CD4-positive, alpha-beta T cell (primary cell): ENCODE results near the gene THBS2. TPM values are rescaled to one million over a fixed set of nuclear protein-coding genes. Genes with fewer than 3 reads are reported as not detected.
"Not testable (repeated sequence)": the region's sequence is repeated elsewhere in the genome, so short reads cannot be mapped to it uniquely, and the experiment has no call there.

Source experiments
- ATAC-seq: fragments of 200-7000 bp; cut with Tn5 transposase; one replicate; pipeline ENCODE4 v1.10.0; 2022; ENCODE audit warnings: mild to moderate bottlenecking; ENCODE audit not compliant: poor library complexity
- CTCF ChIA-PET: fragments of 350-600 bp; sonication (Branson Sonifier 250); formaldehyde crosslinking; loops from one replicate; lab custom pipeline; 2021; ENCODE audit warnings: antibody characterized with exemption, inconsistent platforms; lab: Charles Lee
- POLR2A ChIA-PET: fragments of 350-600 bp; sonication (Branson Sonifier 250); formaldehyde crosslinking; loops from one replicate; lab custom pipeline; 2021; ENCODE audit warnings: antibody characterized with exemption, inconsistent platforms; lab: Charles Lee
- DNase-seq, 14 experiments: peaks; one replicate each; pipeline ENCODE4 v3.0.0-alpha.2; 2013 to 2020; ENCODE audit warnings: mixed read lengths in 2 of 14
- H3K27ac ChIP-seq, 2 donors: one replicate each; pipeline versions ENCODE4 v1.5.1 to v1.7.0; 2013; ENCODE audit warnings: low read length in 2 of 2, low read depth in 1 of 2, mild to moderate bottlenecking in 1 of 2
- H3K27me3 ChIP-seq, 2 experiments: 1 replicate in 1 of 2; 2 replicates in 1 of 2; pipeline versions ENCODE4 v1.6.1 to v1.7.0; 2013; ENCODE audit warnings: low read length in 2 of 2, control low read depth in 1 of 2, mild to moderate bottlenecking in 1 of 2, moderate library complexity in 1 of 2; ENCODE audit not compliant: insufficient read depth in 2 of 2, control insufficient read depth in 1 of 2
- H3K36me3 ChIP-seq: one replicate; pipeline ENCODE4 v1.6.1; 2013; ENCODE audit warnings: low read length, control low read depth; ENCODE audit not compliant: insufficient read depth
- H3K4me1 ChIP-seq: one replicate; pipeline ENCODE4 v1.6.1; 2013; ENCODE audit warnings: low read length, control low read depth; ENCODE audit not compliant: insufficient read depth
- H3K4me3 ChIP-seq: one replicate; pipeline ENCODE4 v1.5.1; 2013; ENCODE audit warnings: mild to moderate bottlenecking, low read length, moderate library complexity
- H3K9me3 ChIP-seq, 2 experiments: 1 replicate in 1 of 2; 2 replicates in 1 of 2; pipeline versions ENCODE4 v1.6.1 to v1.7.0; 2013; ENCODE audit warnings: low read length in 2 of 2, mild to moderate bottlenecking in 2 of 2, control low read depth in 1 of 2, moderate library complexity in 1 of 2; ENCODE audit not compliant: control insufficient read depth in 1 of 2, insufficient read depth in 1 of 2
- H3K27ac Mint-ChIP-seq: one replicate; pipeline ENCODE4 v1.8.0; 2020; ENCODE audit warnings: mixed read lengths
- H3K27me3 Mint-ChIP-seq: one replicate; pipeline ENCODE4 v1.8.0; 2021; ENCODE audit warnings: mixed read lengths
- H3K36me3 Mint-ChIP-seq: one replicate; pipeline ENCODE4 v1.8.0; 2021; ENCODE audit warnings: low read depth, mixed read lengths
- H3K4me1 Mint-ChIP-seq: one replicate; pipeline ENCODE4 v1.8.0; 2021; ENCODE audit warnings: low read depth, mixed read lengths
- H3K4me3 Mint-ChIP-seq: one replicate; pipeline ENCODE4 v1.8.0; 2020; ENCODE audit warnings: mild to moderate bottlenecking, mixed read lengths
- H3K9me3 Mint-ChIP-seq: one replicate; pipeline ENCODE4 v1.8.0; 2020; ENCODE audit warnings: mixed read lengths
- CTCF ChIP-seq: fragments of 200-600 bp; IDR thresholded peaks from one replicate; pipeline ENCODE4 v1.8.0; 2022; ENCODE audit warnings: antibody characterized with exemption, mild to moderate bottlenecking
- intact Hi-C, 2 experiments: fragments of 100-400 bp; cut with DNase I in 1 of 2; cut with micrococcal nuclease in 1 of 2; formaldehyde crosslinking; loops; one replicate each; pipeline versions ENCODE4 v1.15.1 to v1.9.0; 2023 to 2025; cut with DNase I, micrococcal nuclease
- total RNA-seq, 174 experiments: library from RNA in 2 of 174; stranded (reverse) in 2 of 174; gene quantifications; one replicate each; pipeline ENCODE4 v1.2.3 and lab custom pipeline; 2021 to 2026

THBS2 gene
- total RNA-seq, 2 experiments from 2014 or later: not detected

DNA sequence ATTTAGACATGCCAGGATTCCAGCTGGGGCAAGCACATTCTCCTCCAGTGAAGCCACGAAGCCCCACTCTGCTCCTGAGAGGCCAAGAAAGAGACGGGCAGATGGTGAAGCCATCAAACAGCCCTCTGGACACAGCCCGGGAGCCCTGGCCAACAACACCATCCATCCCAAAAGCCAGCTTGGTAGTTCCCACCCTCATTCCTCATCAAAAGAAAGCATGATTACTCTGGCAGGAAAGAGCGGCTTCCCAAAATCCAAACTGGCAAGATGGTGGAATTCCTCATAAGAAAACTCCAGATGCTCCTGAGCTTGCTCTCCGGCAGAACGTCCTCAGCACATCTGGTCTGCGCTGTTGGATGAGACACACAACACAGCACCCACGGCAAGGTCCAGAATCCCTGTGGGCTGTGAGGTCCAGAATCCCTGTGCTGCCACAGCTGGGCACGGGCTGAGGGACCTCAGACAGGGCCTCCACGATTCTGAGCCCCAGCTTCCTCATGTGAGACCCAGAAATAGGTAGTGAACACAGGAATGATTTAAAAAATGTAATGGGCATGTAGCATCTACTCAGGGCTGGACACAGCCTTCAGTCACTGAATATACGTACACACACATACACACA is 52.6 kb downstream of the THBS2 start:
- no peak overlapping the region for H3K4me3 Mint-ChIP-seq
- H3K9me3 ChIP-seq: peaks cover 0 to 9% of the 10 kb centered on the region in 2 experiments
- no peaks in the 10 kb centered on the region for H3K36me3 ChIP-seq
- H3K4me3 ChIP-seq: no peak overlapping the region
- no peaks in the 10 kb centered on the region for H3K4me1 Mint-ChIP-seq
- H3K27me3 Mint-ChIP-seq: no peaks in the 10 kb centered on the region
- no peak overlapping the region for H3K27ac Mint-ChIP-seq
- DNase-seq: no peak
- ChIA-PET POLR2A (no interaction called here), CTCF (no interaction called here)
- no peaks in the 10 kb centered on the region for H3K4me1 ChIP-seq
- TF ChIP-seq CTCF: no peak
- no peak for ATAC-seq
- no peak overlapping the region for H3K27ac ChIP-seq
- intact Hi-C loops: no loop called here
- peaks cover 0 to 3% of the 10 kb centered on the region in 2 experiments for H3K27me3 ChIP-seq
- H3K9me3 Mint-ChIP-seq: no peaks in the 10 kb centered on the region
- H3K36me3 Mint-ChIP-seq: no peaks in the 10 kb centered on the region

- ATAC-seq: no peak
Measured at GRCh38 chr6:169199625-169200335, 53.9 kb downstream of the THBS2 start.

DNA sequence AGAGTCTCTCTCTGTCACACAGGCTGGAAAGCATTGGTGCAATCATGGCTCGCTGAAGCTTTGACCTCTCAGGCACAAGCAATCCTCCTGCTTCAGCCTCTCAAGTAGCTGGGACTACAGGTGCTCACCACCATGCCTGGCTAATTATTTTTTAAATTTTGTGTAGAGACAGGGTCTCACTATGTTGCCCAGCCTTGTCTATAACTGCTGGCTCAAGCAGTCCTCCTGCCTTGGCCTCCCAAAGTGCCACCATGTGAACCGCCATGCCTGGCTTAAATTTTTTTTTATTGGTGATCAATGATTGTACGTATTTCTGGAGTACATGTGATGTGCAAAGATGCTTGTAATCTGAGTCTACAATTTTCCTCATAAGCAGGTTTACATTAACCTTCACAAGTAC is 54.8 kb downstream of the THBS2 start:
- Histone ChIP-seq H3K36me3 (no peaks in the 10 kb centered on the region), H3K4me1 (no peaks in the 10 kb centered on the region), H3K27ac (no peak overlapping the region), H3K27me3 (peaks cover 0 to 3% of the 10 kb centered on the region in 2 experiments), H3K4me3 (no peak overlapping the region), H3K9me3 (no peaks in the 10 kb centered on the region)
- Mint-ChIP-seq H3K27me3 (no peaks in the 10 kb centered on the region), H3K4me1 (no peaks in the 10 kb centered on the region), H3K27ac (no peak overlapping the region), H3K36me3 (no peaks in the 10 kb centered on the region), H3K4me3 (no peak overlapping the region), H3K9me3 (no peaks in the 10 kb centered on the region)
- DNase-seq (no peak), ATAC-seq (no peak)
- ChIA-PET CTCF (no interaction called here), POLR2A (no interaction called here)
- no peak for TF ChIP-seq CTCF
- intact Hi-C loops: no loop called here

More at GRCh38 chr6:169199625-169200335, 53.9 kb downstream of the THBS2 start:
- no peak overlapping the region for H3K27ac ChIP-seq
- intact Hi-C loops: no loop called here
- no peaks in the 10 kb centered on the region for H3K36me3 ChIP-seq
- no peaks in the 10 kb centered on the region for H3K9me3 ChIP-seq
- Mint-ChIP-seq H3K4me1 (no peaks in the 10 kb centered on the region), H3K4me3 (no peak overlapping the region), H3K27ac (no peak overlapping the region), H3K36me3 (no peaks in the 10 kb centered on the region), H3K27me3 (no peaks in the 10 kb centered on the region), H3K9me3 (no peaks in the 10 kb centered on the region)
- CTCF ChIA-PET: no interaction called here
- peaks cover 0 to 3% of the 10 kb centered on the region in 2 experiments for H3K27me3 ChIP-seq
- TF ChIP-seq CTCF: no peak
- H3K4me3 ChIP-seq: no peak overlapping the region
- POLR2A ChIA-PET: no interaction called here
- DNase-seq: no peak
- H3K4me1 ChIP-seq: no peaks in the 10 kb centered on the region

DNA sequence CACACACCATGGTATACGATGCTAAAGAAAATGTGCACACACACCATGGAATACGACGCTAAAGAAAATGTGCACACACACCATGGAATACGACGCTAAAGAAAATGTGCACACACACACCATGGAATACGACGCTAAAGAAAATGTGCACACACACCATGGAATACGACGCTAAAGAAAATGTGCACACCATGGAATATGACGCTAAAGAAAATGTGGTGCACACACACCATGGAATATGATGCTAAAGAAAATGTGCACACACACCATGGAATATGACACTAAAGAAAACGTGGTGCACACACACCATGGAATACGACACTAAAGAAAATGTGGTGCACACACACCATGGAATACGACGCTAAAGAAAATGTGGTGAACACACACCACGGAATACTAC is 55.7 kb downstream of the THBS2 start:
- H3K4me3 Mint-ChIP-seq, H3K36me3 ChIP-seq, H3K27me3 ChIP-seq, H3K36me3 Mint-ChIP-seq, POLR2A ChIA-PET, H3K9me3 ChIP-seq, CTCF ChIA-PET, H3K4me1 ChIP-seq, intact Hi-C loops, H3K27me3 Mint-ChIP-seq, DNase-seq, ATAC-seq, H3K4me3 ChIP-seq, H3K4me1 Mint-ChIP-seq, H3K27ac ChIP-seq, H3K27ac Mint-ChIP-seq, H3K9me3 Mint-ChIP-seq: not testable (repeated sequence)

DNA sequence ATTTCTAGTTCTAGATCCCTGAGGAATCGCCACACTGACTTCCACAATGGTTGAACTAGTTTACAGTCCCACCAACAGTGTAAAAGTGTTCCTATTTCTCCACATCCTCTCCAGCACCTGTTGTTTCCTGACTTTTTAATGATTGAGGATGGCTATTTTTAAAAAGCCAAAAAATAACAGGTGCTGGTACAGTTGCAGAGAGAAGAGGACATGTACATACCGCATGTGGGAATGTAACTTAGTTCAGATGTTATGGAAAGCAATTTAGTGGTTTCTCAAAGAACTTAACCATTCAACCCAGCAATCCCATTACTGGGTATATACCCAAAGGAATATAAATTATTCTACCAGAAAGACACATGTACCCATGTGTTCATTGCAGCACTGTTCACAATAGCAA is 57.4 kb downstream of the THBS2 start:
- H3K27ac ChIP-seq, H3K27ac Mint-ChIP-seq, H3K4me1 Mint-ChIP-seq, H3K4me1 ChIP-seq, H3K36me3 Mint-ChIP-seq, DNase-seq, POLR2A ChIA-PET, intact Hi-C loops, H3K9me3 ChIP-seq, H3K4me3 ChIP-seq, H3K27me3 ChIP-seq, H3K36me3 ChIP-seq, H3K4me3 Mint-ChIP-seq, CTCF ChIA-PET, H3K9me3 Mint-ChIP-seq, ATAC-seq: not testable (repeated sequence)
- peaks cover 11% of the 10 kb centered on the region for H3K27me3 Mint-ChIP-seq
